ENCODE measurements around the gene SACM1L.
A peak's percentile ranks its signal among the peaks of the same experiment; 100 is the strongest.

The SACM1L gene

GRCh38 chr3:45653205-45653604 lies 36.0 kb upstream of the SACM1L start:
- Histone ChIP-seq H3K36me3 (ENCODE audit: insufficient read depth, low read length) (peaks cover 36% of the 10 kb centered on the region), H3K9me3 (ENCODE audit: insufficient read depth, low read depth, low read length) (peaks cover 6% of the 10 kb centered on the region; the same call in 1 of the 2 replicates), H3K9ac (ENCODE audit: low read depth, low read length, poor library complexity, severe bottlenecking) (no peak overlapping the region), H3K9me2 (replicated peaks; ENCODE audit: low read depth, low read length) (no peaks in the 10 kb centered on the region), H3K4me3 (ENCODE audit: low read length, poor library complexity, severe bottlenecking) (no peak overlapping the region), H2AFZ (ENCODE audit: low read length) (no peak overlapping the region), H3K4me1 (ENCODE audit: insufficient read depth, low read length, poor library complexity, severe bottlenecking) (peaks cover 17% of the 10 kb centered on the region), H3F3A (ENCODE audit: low read depth) (no peaks in the 10 kb centered on the region), H3K79me2 (ENCODE audit: insufficient read depth, low read length) (peaks cover 68% of the 10 kb centered on the region), H3K27me3 (ENCODE audit: insufficient read depth, low read length, poor library complexity, severe bottlenecking) (no peaks in the 10 kb centered on the region), H3K4me2 (ENCODE audit: low read depth, low read length, poor library complexity, severe bottlenecking) (no peak overlapping the region), H4K20me1 (ENCODE audit: insufficient read depth, low read length, poor library complexity, severe bottlenecking) (no peaks in the 10 kb centered on the region)
- TF ChIP-seq EZH2phosphoT487 (IDR thresholded peaks at IDR 0.05; ENCODE audit: borderline replicate concordance) (no peak), CTCF (conservative IDR thresholded peaks at IDR 0.05; ENCODE audit: low read length) (no peak)

DNA sequence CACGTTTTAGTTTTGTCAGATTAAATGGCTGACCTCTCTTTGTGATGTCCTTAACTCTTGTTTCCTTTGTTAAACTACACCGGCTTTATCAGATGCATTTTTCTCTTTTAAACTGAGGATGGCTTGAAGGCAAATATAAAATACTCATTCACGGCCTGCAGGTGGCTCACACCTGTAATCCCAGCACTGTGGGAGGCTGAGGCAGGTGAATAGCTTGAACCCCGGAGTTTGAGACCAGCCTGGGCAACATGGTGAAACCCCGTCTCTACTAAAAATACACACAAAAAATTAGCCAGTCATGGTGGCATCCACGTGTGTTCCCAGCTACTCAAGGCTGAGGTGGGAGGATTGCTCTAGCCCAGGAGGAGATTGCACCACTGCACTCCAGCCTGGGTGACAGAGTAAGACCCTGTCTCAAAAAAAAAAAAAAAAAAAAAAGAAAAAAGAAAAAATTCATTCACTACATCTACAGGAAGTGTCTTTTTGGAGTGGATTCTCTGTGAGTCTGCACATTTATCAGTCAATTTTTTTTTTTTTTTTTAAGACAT lies 34.7 kb upstream of the SACM1L start:
- H2AFZ ChIP-seq (ENCODE audit: low read length), result no peak overlapping the region
- no peak overlapping the region for H3K4me3 ChIP-seq (ENCODE audit: low read length, poor library complexity, severe bottlenecking)
- H3K79me2 ChIP-seq (ENCODE audit: insufficient read depth, low read length), result peaks cover 62% of the 10 kb centered on the region
- no peaks in the 10 kb centered on the region for H3K9me2 ChIP-seq (replicated peaks; ENCODE audit: low read depth, low read length)
- H4K20me1 ChIP-seq (ENCODE audit: insufficient read depth, low read length, poor library complexity, severe bottlenecking), result no peaks in the 10 kb centered on the region
- H3F3A ChIP-seq (ENCODE audit: low read depth), result no peaks in the 10 kb centered on the region
- H3K36me3 ChIP-seq (ENCODE audit: insufficient read depth, low read length), result peaks cover 29% of the 10 kb centered on the region
- TF ChIP-seq EZH2phosphoT487 (IDR thresholded peaks at IDR 0.05; ENCODE audit: borderline replicate concordance) (no peak), CTCF (conservative IDR thresholded peaks at IDR 0.05; ENCODE audit: low read length) (peak; percentile 20; the same call in 1 of the 2 replicates)
- H3K4me1 ChIP-seq (ENCODE audit: insufficient read depth, low read length, poor library complexity, severe bottlenecking), result peaks cover 17% of the 10 kb centered on the region
- H3K9me3 ChIP-seq (ENCODE audit: insufficient read depth, low read depth, low read length), result peaks cover 3% of the 10 kb centered on the region; the same call in 1 of the 2 replicates
- no peaks in the 10 kb centered on the region for H3K27me3 ChIP-seq (ENCODE audit: insufficient read depth, low read length, poor library complexity, severe bottlenecking)
- H3K9ac ChIP-seq (ENCODE audit: low read depth, low read length, poor library complexity, severe bottlenecking), result peak overlapping the region; percentile 3
- H3K4me2 ChIP-seq (ENCODE audit: low read depth, low read length, poor library complexity, severe bottlenecking), result no peak overlapping the region

DNA sequence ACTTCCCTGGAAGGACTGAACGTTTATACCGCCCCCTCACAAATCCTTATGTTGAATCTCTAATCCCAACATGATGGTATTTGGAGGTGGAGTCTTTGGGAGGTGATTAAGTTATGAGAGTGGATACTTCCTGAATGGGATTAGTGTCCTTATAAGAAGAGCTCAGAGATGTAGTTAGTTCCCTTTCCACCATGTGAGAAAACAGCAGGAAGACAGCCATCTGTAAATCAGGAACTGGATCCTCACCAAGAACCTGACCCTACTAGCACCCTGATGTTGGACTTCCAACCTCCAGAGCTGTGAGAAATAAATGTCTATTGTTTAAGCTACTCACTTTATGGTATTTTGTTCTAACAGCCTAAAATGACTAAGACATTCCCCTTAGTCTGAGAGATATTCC lies 33.3 kb upstream of the SACM1L start:
- Histone ChIP-seq H3K9me2 (replicated peaks; ENCODE audit: low read depth, low read length) (no peaks in the 10 kb centered on the region), H4K20me1 (ENCODE audit: insufficient read depth, low read length, poor library complexity, severe bottlenecking) (no peaks in the 10 kb centered on the region), H3K79me2 (ENCODE audit: insufficient read depth, low read length) (peaks cover 59% of the 10 kb centered on the region), H3K36me3 (ENCODE audit: insufficient read depth, low read length) (peaks cover 26% of the 10 kb centered on the region), H2AFZ (ENCODE audit: low read length) (no peak overlapping the region), H3K9ac (ENCODE audit: low read depth, low read length, poor library complexity, severe bottlenecking) (no peak overlapping the region), H3K4me1 (ENCODE audit: insufficient read depth, low read length, poor library complexity, severe bottlenecking) (peaks cover 17% of the 10 kb centered on the region), H3K4me2 (ENCODE audit: low read depth, low read length, poor library complexity, severe bottlenecking) (no peak overlapping the region), H3K4me3 (ENCODE audit: low read length, poor library complexity, severe bottlenecking) (no peak overlapping the region), H3K27me3 (ENCODE audit: insufficient read depth, low read length, poor library complexity, severe bottlenecking) (no peaks in the 10 kb centered on the region), H3K9me3 (ENCODE audit: insufficient read depth, low read depth, low read length) (no peaks in the 10 kb centered on the region), H3F3A (ENCODE audit: low read depth) (no peaks in the 10 kb centered on the region)
- TF ChIP-seq CTCF (conservative IDR thresholded peaks at IDR 0.05; ENCODE audit: low read length), result no peak
- TF ChIP-seq EZH2phosphoT487 (IDR thresholded peaks at IDR 0.05; ENCODE audit: borderline replicate concordance), result no peak
